Upper lobe of right lung (tissue), 1 donor: ENCODE measurements around the gene WBP4. TPM values are rescaled to one million over a fixed set of nuclear protein-coding genes. Genes with fewer than 3 reads are reported as not detected.
"Not testable (repeated sequence)": the region's sequence is repeated elsewhere in the genome, so short reads cannot be mapped to it uniquely, and the experiment has no call there.

ENCODE experiments used
- ATAC-seq: fragments of 200-7000 bp; cut with Tn5 transposase; one replicate; pipeline ENCODE4 v1.9.1; 2020; ENCODE audit warnings: mild to moderate bottlenecking, moderate library complexity
- DNase-seq: peaks from one replicate; pipeline ENCODE4 v3.0.0-alpha.2; 2020
- H3K27ac ChIP-seq: fragments of 200-600 bp; one replicate; pipeline ENCODE4 v1.8.0; 2022
- H3K27me3 ChIP-seq: fragments of 200-600 bp; one replicate; pipeline ENCODE4 v1.8.0; 2022; ENCODE audit warnings: mild to moderate bottlenecking
- H3K36me3 ChIP-seq: fragments of 200-600 bp; one replicate; pipeline ENCODE4 v1.8.0; 2022
- H3K4me1 ChIP-seq: fragments of 200-600 bp; one replicate; pipeline ENCODE4 v1.8.0; 2022
- H3K4me3 ChIP-seq: fragments of 200-600 bp; one replicate; pipeline ENCODE4 v1.8.0; 2022; ENCODE audit warnings: mild to moderate bottlenecking
- H3K9me3 ChIP-seq: fragments of 200-600 bp; one replicate; pipeline ENCODE4 v1.8.0; 2022
- intact Hi-C: fragments of 100-400 bp; cut with DNase I; formaldehyde crosslinking; loops from one replicate; pipeline ENCODE4 v1.11.0; 2022
- total RNA-seq: library from RNA; stranded (reverse); fragmentation: NEBNext Ultra II Directional; extraction: Animal tissue kit (Norgen Biotek cat#: 25700); gene quantifications from one replicate; pipeline ENCODE4 v1.2.1, GENCODE V29; 2021
- TF ChIP-seq, protein P1 (sequence below): fragments of 200-600 bp; IDR thresholded peaks from one replicate; pipeline ENCODE4 v1.8.0; 2022; ENCODE audit warnings: antibody characterized with exemption
- donor health status: DM: no; HTN: yes; CAD: no; lungs with severe emphysema.

WBP4 gene
- total RNA-seq, 1 donor from 2014 or later: 11.0 TPM

- Histone ChIP-seq H3K27me3 (no peaks in the 10 kb centered on the region), H3K4me3 (no peak overlapping the region), H3K4me1 (peaks cover 15% of the 10 kb centered on the region), H3K27ac (no peak overlapping the region), H3K36me3 (no peaks in the 10 kb centered on the region), H3K9me3 (no peaks in the 10 kb centered on the region)
- no peak for DNase-seq
- TF ChIP-seq, protein P1, sequence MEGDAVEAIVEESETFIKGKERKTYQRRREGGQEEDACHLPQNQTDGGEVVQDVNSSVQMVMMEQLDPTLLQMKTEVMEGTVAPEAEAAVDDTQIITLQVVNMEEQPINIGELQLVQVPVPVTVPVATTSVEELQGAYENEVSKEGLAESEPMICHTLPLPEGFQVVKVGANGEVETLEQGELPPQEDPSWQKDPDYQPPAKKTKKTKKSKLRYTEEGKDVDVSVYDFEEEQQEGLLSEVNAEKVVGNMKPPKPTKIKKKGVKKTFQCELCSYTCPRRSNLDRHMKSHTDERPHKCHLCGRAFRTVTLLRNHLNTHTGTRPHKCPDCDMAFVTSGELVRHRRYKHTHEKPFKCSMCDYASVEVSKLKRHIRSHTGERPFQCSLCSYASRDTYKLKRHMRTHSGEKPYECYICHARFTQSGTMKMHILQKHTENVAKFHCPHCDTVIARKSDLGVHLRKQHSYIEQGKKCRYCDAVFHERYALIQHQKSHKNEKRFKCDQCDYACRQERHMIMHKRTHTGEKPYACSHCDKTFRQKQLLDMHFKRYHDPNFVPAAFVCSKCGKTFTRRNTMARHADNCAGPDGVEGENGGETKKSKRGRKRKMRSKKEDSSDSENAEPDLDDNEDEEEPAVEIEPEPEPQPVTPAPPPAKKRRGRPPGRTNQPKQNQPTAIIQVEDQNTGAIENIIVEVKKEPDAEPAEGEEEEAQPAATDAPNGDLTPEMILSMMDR: no peak
- ATAC-seq: no peak
- intact Hi-C loops: no loop called here
Observed at GRCh38 chr13:41026788-41027187, 34.5 kb upstream of the WBP4 start.

DNA sequence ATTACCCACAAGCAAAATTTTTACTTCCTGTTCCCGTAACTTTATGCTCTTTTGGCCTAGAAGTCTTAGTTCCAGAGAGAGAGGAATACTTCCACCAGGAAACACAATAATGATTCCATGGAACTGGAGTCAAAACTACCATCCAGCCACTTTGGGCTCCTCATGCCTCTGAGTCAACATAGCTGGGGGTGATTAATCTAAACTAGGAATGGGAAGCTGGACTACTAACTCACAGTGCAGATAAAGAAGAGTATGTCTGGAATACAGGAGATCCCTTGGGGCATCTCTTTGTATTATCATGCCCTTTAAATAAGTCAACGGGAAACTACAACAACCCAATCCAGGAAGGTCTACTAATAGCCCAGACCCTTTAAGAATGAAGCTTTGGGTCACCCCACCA lies 33.3 kb upstream of the WBP4 start:
- DNase-seq (no peak), ATAC-seq (no peak)
- Histone ChIP-seq H3K4me3 (no peak overlapping the region), H3K36me3 (no peaks in the 10 kb centered on the region), H3K4me1 (peaks cover 15% of the 10 kb centered on the region), H3K27ac (no peak overlapping the region), H3K9me3 (no peaks in the 10 kb centered on the region), H3K27me3 (no peaks in the 10 kb centered on the region)
- intact Hi-C loops: no loop called here
- TF ChIP-seq, protein P1: no peak

DNA sequence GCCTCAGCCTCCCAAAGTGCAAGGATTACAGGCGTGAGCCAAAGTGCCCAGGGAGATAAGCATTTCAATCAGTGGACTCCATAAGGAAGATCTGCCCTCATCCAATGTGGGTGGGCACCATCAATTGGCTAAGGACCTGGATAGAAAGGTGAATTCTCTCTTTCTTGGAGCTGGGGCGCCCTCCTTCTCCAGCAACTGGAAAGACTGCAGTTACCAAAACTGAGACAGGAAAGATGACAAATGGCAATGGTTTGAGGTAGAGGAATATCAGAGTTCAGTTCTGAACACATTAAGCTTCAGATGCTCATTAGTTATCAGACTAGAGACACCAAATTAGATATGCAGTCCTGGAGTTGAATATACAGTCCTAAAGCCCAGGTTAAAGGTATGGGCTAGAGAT lies 31.7 kb upstream of the WBP4 start:
- intact Hi-C loops: no loop called here

GRCh38 chr13:41032691-41033376 lies 28.5 kb upstream of the WBP4 start:
- TF ChIP-seq, protein P1: no peak
- DNase-seq (no peak), ATAC-seq (peak; percentile 72)
- H3K27ac ChIP-seq: peak overlapping the region; percentile 2
- intact Hi-C loops: no loop called here
- no peaks in the 10 kb centered on the region for H3K9me3 ChIP-seq
- no peaks in the 10 kb centered on the region for H3K36me3 ChIP-seq
- no peak overlapping the region for H3K4me3 ChIP-seq
- H3K4me1 ChIP-seq: peaks cover 9% of the 10 kb centered on the region
- no peaks in the 10 kb centered on the region for H3K27me3 ChIP-seq

More for the DNA sequence above, 31.7 kb upstream of the WBP4 start:
- ATAC-seq (no peak), DNase-seq (no peak)
- H3K9me3 ChIP-seq: no peaks in the 10 kb centered on the region
- H3K4me3 ChIP-seq: no peak overlapping the region
- no peaks in the 10 kb centered on the region for H3K27me3 ChIP-seq
- TF ChIP-seq, protein P1: no peak
- H3K4me1 ChIP-seq: peaks cover 15% of the 10 kb centered on the region
- no peaks in the 10 kb centered on the region for H3K36me3 ChIP-seq
- H3K27ac ChIP-seq: no peak overlapping the region

GRCh38 chr13:41034382-41034781 lies 26.9 kb upstream of the WBP4 start:
- Histone ChIP-seq H3K27ac (no peak overlapping the region), H3K36me3 (no peaks in the 10 kb centered on the region), H3K4me1 (peaks cover 9% of the 10 kb centered on the region), H3K27me3 (no peaks in the 10 kb centered on the region), H3K9me3 (no peaks in the 10 kb centered on the region), H3K4me3 (no peak overlapping the region)
- TF ChIP-seq, protein P1: no peak
- ATAC-seq (no peak), DNase-seq (no peak)
- intact Hi-C loops: no loop called here

GRCh38 chr13:41034881-41035280 lies 26.4 kb upstream of the WBP4 start:
- H3K36me3 ChIP-seq: no peaks in the 10 kb centered on the region
- H3K27me3 ChIP-seq: no peaks in the 10 kb centered on the region
- intact Hi-C loops: no loop called here
- no peaks in the 10 kb centered on the region for H3K9me3 ChIP-seq
- H3K4me1 ChIP-seq: peaks cover 9% of the 10 kb centered on the region
- TF ChIP-seq, protein P1: no peak
- ATAC-seq: peak; percentile 39
- DNase-seq: no peak
- H3K27ac ChIP-seq: no peak overlapping the region
- H3K4me3 ChIP-seq: no peak overlapping the region

GRCh38 chr13:41036557-41036956 lies 24.8 kb upstream of the WBP4 start:
- DNase-seq, H3K4me3 ChIP-seq, intact Hi-C loops, ATAC-seq, H3K36me3 ChIP-seq, H3K9me3 ChIP-seq, H3K4me1 ChIP-seq, H3K27me3 ChIP-seq, H3K27ac ChIP-seq: not testable (repeated sequence)
